AG10803 (cell line): ENCODE measurements around the gene VOPP1.

Source experiments
- DNase-seq: peaks from one replicate; pipeline ENCODE4 v3.0.0; 2010; ENCODE audit warnings: low read depth
- H3K4me3 ChIP-seq: 2 replicates; pipeline ENCODE4 v1.5.1; 2011; ENCODE audit warnings: mild to moderate bottlenecking, low read length, control low read depth
- TF ChIP-seq, protein P1 (sequence below): conservative IDR thresholded peaks from 2 replicates; pipeline ENCODE4 v1.5.1; 2011; ENCODE audit warnings: mild to moderate bottlenecking, low read length, control low read depth, inconsistent platforms

The VOPP1 gene

DNA sequence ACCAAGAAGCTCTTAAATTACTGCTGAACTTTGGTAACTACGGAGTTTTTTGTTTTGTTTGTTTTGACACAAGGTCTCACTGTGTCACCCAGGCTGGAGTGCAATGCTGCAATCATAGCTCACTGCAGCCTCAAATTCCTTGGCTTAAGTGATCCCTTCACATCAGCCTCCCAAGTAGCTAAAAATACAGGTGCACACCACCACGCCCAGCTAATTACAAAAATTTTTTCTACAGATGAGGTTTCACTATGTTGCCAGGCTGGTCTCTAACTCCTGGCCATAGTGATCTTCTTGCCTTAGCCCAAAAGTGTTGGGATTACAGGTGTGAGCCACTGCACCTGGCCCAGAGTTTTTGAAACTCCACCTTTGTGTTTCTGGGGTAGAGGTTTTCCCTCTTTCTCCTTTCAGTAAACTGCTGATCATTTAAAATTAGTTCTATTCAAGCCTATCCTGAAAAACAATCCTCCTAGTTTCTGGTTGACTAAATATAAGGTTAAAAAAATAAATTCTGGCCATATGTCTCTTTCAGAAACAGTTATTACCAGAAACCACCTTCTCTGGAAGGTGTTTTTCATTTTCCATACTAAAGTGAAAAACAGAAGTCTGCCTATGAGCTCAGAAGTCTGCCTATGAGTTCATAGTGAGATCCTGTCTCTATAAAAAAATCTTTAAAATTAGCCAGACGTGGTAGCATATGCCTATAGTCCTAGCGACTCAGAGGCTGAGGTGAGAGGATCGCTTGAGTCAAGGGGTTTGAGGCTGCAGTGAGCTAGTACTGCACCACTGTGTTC is 63.9 kb downstream of the VOPP1 start:
- no peak overlapping the region for H3K4me3 ChIP-seq
- DNase-seq = no peak
- TF ChIP-seq, protein P1, sequence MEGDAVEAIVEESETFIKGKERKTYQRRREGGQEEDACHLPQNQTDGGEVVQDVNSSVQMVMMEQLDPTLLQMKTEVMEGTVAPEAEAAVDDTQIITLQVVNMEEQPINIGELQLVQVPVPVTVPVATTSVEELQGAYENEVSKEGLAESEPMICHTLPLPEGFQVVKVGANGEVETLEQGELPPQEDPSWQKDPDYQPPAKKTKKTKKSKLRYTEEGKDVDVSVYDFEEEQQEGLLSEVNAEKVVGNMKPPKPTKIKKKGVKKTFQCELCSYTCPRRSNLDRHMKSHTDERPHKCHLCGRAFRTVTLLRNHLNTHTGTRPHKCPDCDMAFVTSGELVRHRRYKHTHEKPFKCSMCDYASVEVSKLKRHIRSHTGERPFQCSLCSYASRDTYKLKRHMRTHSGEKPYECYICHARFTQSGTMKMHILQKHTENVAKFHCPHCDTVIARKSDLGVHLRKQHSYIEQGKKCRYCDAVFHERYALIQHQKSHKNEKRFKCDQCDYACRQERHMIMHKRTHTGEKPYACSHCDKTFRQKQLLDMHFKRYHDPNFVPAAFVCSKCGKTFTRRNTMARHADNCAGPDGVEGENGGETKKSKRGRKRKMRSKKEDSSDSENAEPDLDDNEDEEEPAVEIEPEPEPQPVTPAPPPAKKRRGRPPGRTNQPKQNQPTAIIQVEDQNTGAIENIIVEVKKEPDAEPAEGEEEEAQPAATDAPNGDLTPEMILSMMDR = no peak

DNA sequence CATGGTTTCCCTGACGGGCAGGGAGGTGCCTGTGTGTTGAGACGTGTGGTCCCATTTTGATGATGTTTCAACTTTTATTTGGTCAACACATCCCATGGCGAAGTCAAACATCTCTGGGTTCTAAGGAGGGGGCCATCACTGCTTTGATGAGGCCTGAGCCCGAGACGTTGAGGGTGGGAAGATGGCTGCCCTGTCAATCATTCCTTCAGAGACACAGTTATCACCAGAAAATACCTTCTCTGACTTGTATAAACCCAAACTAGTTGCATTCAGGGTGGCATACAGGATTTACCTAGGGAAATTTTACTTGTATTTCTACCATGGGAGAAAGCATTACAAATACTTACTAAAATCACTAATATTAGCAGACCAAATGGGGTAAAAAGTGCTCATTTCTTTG is 64.6 kb downstream of the VOPP1 start:
- DNase-seq = no peak
- TF ChIP-seq, protein P1 = no peak
- H3K4me3 ChIP-seq = no peak overlapping the region

DNA sequence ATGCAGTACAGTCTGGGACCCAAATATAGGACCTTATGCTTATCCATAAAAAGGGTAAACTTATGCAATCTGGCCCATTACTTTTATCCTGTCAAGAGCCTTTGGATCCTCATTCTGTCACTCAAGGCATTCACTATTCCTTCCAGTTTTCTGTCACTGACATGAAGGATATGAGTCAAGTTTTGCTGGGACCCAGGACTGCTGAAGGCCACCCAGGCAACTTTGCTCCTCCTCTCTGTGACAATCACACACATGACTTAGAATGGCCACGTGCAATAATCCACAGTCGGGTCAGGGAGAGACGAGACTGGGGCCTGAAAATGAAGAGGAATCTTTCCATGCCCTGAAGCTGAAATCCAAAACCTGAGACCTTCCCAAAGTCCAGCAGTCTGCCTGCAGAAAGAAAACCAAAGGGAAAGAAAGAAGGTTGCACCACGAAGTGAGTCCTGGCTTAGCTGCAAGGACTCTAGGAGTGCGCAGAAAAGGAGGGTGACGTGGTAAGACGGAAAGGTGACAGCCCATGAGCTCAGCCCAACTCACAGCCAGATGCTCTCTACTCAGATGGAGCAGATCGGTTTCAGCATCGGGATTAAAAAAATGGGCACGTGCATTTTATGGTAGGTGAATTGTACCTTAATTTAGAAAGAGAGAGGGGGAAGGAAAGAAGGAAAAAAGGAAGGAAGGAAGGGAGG is 67.2 kb downstream of the VOPP1 start:
- H3K4me3 ChIP-seq = no peak overlapping the region
- TF ChIP-seq, protein P1 = no peak

DNA sequence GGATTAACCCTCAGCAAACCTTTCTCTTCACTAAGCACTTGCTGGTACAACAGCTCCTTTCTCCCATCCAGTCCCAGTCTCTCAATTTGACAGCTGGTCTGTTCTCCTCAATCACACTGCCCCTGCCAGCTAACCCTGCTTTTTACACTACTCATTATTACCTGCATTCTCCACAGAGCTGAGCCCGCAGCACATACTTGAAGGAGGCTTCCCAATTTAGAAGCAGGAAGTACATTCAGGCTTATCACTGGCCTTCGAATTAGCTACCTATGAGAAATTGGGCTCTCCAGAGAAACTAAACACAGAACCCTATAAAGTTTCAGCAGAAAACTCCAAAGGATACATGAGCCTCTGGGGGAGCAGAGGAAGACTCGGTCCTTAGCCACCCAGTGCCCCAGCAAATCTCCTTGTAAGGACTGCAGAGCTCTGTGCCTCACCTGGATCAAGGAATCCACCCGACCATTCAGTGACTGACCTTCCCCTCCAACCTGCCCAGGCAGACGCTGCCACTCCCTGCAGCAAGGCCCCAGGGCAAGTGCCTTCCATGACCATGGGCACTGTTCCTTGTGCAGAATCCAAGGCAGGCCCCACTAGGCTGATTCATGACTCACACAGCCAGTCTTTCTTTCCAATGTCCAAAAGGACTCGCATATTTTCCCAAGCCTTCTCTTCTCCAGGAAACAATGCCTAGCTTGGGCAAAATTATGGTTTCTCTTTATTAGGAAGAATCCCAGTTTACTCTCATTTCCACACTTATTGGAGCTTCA is 68.0 kb downstream of the VOPP1 start:
- H3K4me3 ChIP-seq = no peak overlapping the region
- DNase-seq = peak; percentile 22
- TF ChIP-seq, protein P1 = no peak

More for the DNA sequence above, 67.2 kb downstream of the VOPP1 start:
- no peak for DNase-seq

DNA sequence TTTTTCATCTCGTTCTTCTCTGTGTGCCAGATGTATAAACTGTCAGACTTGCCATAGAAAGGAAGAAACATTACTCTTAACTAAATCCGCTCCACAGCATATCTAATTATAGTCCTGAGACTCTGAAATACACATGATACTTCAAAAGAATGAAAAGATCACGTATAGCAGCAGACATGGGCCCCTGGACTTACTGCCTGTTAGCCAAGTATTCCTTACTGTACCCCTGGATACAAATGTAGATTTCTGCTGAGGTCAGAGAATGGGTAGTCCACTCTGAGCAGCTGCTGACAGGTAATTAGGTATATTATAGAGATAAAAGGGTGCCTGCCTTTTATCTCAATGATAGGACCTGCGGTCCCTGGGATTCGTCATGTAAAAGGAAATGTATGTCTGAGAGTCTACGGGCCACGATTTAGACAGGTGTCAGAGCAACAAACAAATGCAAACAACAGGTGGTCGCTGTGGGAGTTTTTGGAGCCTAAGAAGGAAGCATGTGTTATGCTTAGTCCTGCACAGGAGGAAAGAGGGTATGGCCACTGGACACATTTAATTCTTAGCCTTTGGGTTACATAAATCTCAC is 69.4 kb downstream of the VOPP1 start:
- TF ChIP-seq, protein P1 = no peak
- no peak for DNase-seq
- H3K4me3 ChIP-seq = no peak overlapping the region

DNA sequence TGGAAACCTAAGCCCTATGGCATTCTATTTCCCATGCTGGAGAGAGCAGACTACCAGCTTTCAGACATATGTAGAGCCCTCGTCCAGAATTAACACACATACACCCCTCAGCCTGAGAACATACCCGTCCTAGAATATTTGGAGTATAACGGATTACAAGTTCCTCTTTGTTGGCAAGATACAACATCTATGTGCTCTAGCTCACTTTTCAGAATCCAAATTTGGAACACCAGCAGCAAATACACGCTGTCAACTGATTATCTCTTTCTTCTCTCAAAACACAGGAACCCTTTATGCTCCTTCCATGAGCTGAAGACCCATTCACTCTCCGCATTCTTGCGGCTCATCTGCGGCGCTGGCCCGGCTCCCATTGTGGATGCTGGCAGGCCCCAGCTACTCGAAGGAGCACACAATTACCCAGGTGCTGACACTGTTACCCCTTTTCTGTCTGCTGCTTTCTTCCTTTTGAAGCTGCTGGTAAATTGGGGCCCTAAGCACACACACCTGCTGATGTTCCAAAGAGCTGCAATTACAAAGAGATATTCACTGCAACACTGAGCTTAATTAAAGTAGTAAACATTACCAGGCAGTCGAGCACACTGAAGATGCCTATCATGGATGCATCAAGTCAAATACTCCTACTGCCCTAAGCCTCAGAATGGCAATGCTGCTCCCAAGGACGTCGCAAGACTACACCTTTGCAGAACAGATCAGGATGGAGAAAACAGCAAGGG is 70.0 kb downstream of the VOPP1 start:
- DNase-seq = no peak
- TF ChIP-seq, protein P1 = no peak
- H3K4me3 ChIP-seq = no peak overlapping the region
